PFSK-1 (cell line): Measurements from ENCODE around the gene RNU6-7.

Source experiments
- FOXP2 ChIP-seq: optimal IDR thresholded peaks from 2 replicates; pipeline ENCODE3; 2011; ENCODE audit warnings: borderline replicate concordance, control low read depth, inconsistent platforms; ENCODE audit not compliant: insufficient read depth; ENCODE audit errors: extremely low read length, extremely low read depth
- POLR2AphosphoS5 ChIP-seq: IDR thresholded peaks from 2 replicates; pipeline ENCODE4 v1.6.1; 2012; ENCODE audit warnings: low read depth, mild to moderate bottlenecking, control low read depth, low read length, moderate library complexity
- SIN3A ChIP-seq: IDR thresholded peaks from 2 replicates; pipeline ENCODE4 v1.6.1; 2012; ENCODE audit warnings: mild to moderate bottlenecking, low read length, moderate library complexity, borderline replicate concordance; ENCODE audit not compliant: insufficient read depth
- TAF1 ChIP-seq: IDR thresholded peaks from 2 replicates; pipeline ENCODE4 v1.6.1; 2012; ENCODE audit warnings: low read length, control low read depth, borderline replicate concordance; ENCODE audit not compliant: insufficient read depth
- TF ChIP-seq, protein P1 (sequence below), 2 experiments: IDR thresholded peaks; 2 replicates each; pipeline versions ENCODE4 v1.6.1 to v1.8.0; 2011 to 2012; ENCODE audit warnings: low read depth in 2 of 2, low read length in 2 of 2, control low read depth in 1 of 2, inconsistent platforms in 1 of 2, mild to moderate bottlenecking in 1 of 2, moderate library complexity in 1 of 2; ENCODE audit not compliant: insufficient read depth in 1 of 2

Gene RNU6-7

DNA sequence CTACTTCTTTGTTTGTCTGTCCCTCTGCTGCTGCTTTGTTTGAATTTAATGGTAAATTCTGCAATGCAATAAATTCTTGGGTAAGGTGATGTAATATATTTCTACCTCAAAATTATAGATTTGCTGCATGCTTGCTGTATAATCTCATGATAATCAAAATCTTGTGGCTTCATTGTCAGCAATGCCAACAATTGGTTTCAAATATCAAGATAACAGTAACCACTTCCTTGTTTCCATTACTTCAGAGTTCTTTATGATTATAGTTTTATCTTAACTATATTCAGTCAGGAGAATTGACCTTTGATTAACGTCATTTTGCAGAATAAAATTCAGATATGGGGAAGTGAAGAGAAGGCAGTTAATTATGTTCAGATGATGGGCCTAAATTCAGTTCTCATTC, 31.4 kb downstream of the RNU6-7 start:
- no peak for TF ChIP-seq POLR2AphosphoS5
- TF ChIP-seq TAF1: no peak
- TF ChIP-seq SIN3A: no peak
- TF ChIP-seq, protein P1, sequence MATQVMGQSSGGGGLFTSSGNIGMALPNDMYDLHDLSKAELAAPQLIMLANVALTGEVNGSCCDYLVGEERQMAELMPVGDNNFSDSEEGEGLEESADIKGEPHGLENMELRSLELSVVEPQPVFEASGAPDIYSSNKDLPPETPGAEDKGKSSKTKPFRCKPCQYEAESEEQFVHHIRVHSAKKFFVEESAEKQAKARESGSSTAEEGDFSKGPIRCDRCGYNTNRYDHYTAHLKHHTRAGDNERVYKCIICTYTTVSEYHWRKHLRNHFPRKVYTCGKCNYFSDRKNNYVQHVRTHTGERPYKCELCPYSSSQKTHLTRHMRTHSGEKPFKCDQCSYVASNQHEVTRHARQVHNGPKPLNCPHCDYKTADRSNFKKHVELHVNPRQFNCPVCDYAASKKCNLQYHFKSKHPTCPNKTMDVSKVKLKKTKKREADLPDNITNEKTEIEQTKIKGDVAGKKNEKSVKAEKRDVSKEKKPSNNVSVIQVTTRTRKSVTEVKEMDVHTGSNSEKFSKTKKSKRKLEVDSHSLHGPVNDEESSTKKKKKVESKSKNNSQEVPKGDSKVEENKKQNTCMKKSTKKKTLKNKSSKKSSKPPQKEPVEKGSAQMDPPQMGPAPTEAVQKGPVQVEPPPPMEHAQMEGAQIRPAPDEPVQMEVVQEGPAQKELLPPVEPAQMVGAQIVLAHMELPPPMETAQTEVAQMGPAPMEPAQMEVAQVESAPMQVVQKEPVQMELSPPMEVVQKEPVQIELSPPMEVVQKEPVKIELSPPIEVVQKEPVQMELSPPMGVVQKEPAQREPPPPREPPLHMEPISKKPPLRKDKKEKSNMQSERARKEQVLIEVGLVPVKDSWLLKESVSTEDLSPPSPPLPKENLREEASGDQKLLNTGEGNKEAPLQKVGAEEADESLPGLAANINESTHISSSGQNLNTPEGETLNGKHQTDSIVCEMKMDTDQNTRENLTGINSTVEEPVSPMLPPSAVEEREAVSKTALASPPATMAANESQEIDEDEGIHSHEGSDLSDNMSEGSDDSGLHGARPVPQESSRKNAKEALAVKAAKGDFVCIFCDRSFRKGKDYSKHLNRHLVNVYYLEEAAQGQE (IDR thresholded peaks at IDR 0.05; ENCODE audit: insufficient read depth in 1 of 2, low read depth in 2 of 2, low read length in 2 of 2): no peak

DNA sequence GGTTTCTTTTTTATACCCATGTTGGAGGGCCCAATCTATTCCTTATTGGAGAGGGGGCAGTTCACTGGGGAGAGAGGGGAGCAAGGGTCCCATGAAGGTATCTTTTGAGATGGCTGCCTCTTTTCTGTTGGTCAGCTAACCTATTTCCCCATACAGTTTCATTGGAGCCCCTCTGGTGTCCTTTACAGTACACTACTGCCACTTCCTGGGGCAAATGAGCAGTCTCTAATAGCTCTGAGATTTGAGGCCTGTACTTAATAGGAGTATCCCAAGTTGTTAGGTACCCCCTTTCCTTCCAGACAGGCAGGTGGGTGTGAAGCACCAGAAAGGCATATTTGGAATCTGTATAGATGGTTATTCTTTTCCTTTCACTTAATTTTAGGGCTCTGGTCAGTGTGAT, 42.6 kb downstream of the RNU6-7 start:
- no peak for TF ChIP-seq SIN3A

DNA sequence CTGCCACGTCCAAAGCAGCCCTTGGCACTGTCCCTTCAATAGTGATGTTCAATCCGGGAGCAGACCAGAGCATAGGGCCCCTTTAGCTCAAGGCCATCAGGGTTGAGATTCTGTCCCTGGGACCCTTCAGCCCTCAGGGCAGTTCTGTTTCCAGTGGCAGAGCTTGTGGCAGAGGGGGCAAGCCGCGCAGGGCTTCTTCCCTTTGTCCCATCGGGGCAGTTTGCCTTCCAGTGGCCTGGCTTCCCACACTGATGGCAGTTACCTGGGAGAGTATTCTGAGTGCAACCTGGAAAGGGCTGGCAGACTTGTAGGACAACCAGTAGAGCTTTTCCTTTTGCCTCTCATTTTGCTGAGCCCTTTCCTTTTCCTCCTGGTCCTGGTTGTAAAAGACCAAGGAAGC, 44.9 kb downstream of the RNU6-7 start:
- TF ChIP-seq FOXP2 (no peak), SIN3A (no peak), POLR2AphosphoS5 (no peak), TAF1 (no peak)
- TF ChIP-seq, protein P1 (IDR thresholded peaks at IDR 0.05; ENCODE audit: insufficient read depth in 1 of 2, low read depth in 2 of 2, low read length in 2 of 2): no peak

DNA sequence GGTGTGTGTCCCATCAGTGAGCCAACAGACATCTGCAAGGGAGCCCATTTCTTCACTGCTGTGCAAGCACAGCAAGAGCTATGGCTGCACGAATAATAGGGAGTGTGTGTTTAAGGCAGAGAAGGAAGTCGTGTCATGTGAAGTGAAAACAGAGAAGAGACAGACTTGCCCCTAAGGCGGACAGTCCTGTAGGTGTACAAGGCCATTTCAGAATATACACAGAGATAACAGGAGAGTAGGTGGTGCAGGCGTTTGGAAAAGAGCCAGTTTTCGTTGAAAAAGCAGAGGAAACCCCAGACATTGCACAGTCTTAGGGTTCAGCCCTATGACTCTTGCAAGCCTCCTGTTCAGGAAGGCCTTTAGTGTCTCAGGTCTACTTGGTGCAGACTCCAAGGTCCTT, 47.5 kb downstream of the RNU6-7 start:
- TF ChIP-seq SIN3A (no peak), TAF1 (no peak), POLR2AphosphoS5 (no peak), FOXP2 (no peak)
- TF ChIP-seq, protein P1 (IDR thresholded peaks at IDR 0.05; ENCODE audit: insufficient read depth in 1 of 2, low read depth in 2 of 2, low read length in 2 of 2): no peak

DNA sequence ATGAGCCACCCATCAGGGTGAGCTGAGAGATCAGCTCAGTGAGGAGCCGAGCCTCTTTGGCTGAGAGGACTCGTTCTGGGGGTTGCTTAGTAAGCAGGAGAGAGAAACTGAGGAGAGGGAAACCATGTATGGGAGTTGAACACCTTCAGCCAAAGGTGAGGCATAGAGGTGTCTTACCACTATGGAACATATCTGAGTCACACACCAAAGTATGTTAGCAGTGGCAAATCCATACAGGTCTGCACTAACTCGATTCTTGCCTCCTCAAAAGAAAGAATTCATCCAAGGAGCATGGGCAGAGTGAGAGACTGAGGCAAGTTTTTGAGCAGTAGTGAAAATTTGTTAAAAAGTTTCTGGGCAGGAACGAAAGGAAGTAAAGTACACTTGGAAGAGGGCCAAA, 47.9 kb downstream of the RNU6-7 start:
- TF ChIP-seq POLR2AphosphoS5 (no peak), SIN3A (no peak), FOXP2 (no peak), TAF1 (no peak)
- TF ChIP-seq, protein P1 (IDR thresholded peaks at IDR 0.05; ENCODE audit: insufficient read depth in 1 of 2, low read depth in 2 of 2, low read length in 2 of 2): no peak

DNA sequence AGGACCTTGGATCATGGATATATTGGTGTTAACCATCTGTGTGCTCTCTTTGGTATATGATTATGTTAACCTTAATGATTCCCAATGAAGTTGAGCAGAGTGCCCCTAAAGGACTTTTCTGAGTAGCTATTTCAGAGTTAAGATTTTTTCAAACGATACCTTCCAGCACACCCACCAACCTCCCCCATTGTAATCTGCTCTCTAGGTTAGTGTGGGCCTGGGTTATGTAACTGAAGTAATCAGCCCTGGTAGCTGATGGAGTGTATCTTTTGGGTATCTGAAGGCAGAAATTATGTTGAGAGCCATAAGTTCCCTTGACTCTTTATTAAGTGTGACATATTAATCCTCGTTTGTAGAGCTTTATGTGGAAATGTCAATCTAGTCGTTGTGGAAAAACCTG, 48.8 kb downstream of the RNU6-7 start:
- TF ChIP-seq FOXP2 (no peak), POLR2AphosphoS5 (no peak), SIN3A (no peak), TAF1 (no peak)
- TF ChIP-seq, protein P1 (IDR thresholded peaks at IDR 0.05; ENCODE audit: insufficient read depth in 1 of 2, low read depth in 2 of 2, low read length in 2 of 2): no peak
